Lung (tissue), 12 donors: Measurements from ENCODE around the gene RABGGTA. TPM values are rescaled to one million over a fixed set of nuclear protein-coding genes. Genes with fewer than 3 reads are reported as not detected.

Experiments
- ATAC-seq: fragments of 200-7000 bp; cut with Tn5 transposase; one replicate; pipeline ENCODE4 v1.9.1; 2020; ENCODE audit warnings: moderate number of reproducible peaks; ENCODE audit not compliant: insufficient read depth, low FRiP score
- DNase-seq, 3 donors: peaks; one replicate each; pipeline ENCODE4 v3.0.0-alpha.2; 2013 to 2017
- H3K27ac ChIP-seq, 2 donors: one replicate each; pipeline ENCODE4 v1.5.1; 2013; ENCODE audit warnings: mild to moderate bottlenecking in 2 of 2, moderate library complexity in 2 of 2, control low read depth in 1 of 2, inconsistent platforms in 1 of 2, low read depth in 1 of 2, low read length in 1 of 2
- H3K27me3 ChIP-seq, 3 donors: one replicate each; pipeline ENCODE4 v1.5.1; 2013; ENCODE audit warnings: low read length in 2 of 3; ENCODE audit not compliant: control insufficient read depth in 3 of 3, insufficient read depth in 3 of 3
- H3K36me3 ChIP-seq, 4 donors: one replicate each; pipeline ENCODE4 v1.5.1; 2013; ENCODE audit warnings: low read length in 4 of 4, mild to moderate bottlenecking in 1 of 4, moderate library complexity in 1 of 4; ENCODE audit not compliant: control insufficient read depth in 4 of 4, insufficient read depth in 4 of 4
- H3K4me1 ChIP-seq, 5 donors: one replicate each; pipeline ENCODE4 v1.5.1; 2013; ENCODE audit warnings: low read length in 5 of 5, mild to moderate bottlenecking in 2 of 5, moderate library complexity in 1 of 5; ENCODE audit not compliant: control insufficient read depth in 5 of 5, insufficient read depth in 5 of 5
- H3K4me3 ChIP-seq: one replicate; pipeline ENCODE4 v1.5.1; 2013; ENCODE audit warnings: mild to moderate bottlenecking, control low read depth, moderate library complexity
- H3K9ac ChIP-seq, 2 donors: one replicate each; pipeline ENCODE4 v1.5.1; 2013; ENCODE audit warnings: low read length in 2 of 2, control low read depth in 1 of 2; ENCODE audit not compliant: insufficient read depth in 1 of 2
- H3K9me3 ChIP-seq, 4 donors: one replicate each; pipeline ENCODE4 v1.5.1; 2013; ENCODE audit warnings: low read length in 3 of 4, mild to moderate bottlenecking in 1 of 4, moderate library complexity in 1 of 4; ENCODE audit not compliant: control insufficient read depth in 4 of 4, insufficient read depth in 3 of 4
- WGBS, 2 donors: extraction: QIAGEN DNeasy Blood & Tissue Kit; methylation state at CpG; one replicate each; pipeline ENCODE4 v1.1.7; 2013; 5-methylcytosine and 5-hydroxymethylcytosine counted together
- polyA plus RNA-seq, 2 donors: library from polyadenylated mRNA; stranded (reverse); fragments of 200-250 nt; gene quantifications; one replicate each; pipeline ENCODE4 v1.2.1, GENCODE V29; 2013
- total RNA-seq, 2 donors: library from RNA; depleted of rRNA in 1 of 2; stranded (reverse); fragments of >200 nt in 1 of 2; gene quantifications; one replicate each; pipeline ENCODE4 v1.2.1, GENCODE V29; 2014 to 2021
- TF ChIP-seq, protein P1 (sequence below): IDR thresholded peaks from 2 replicates; pipeline ENCODE4 v1.5.1; 2012; ENCODE audit warnings: mild to moderate bottlenecking; ENCODE audit errors: control extremely low read depth, extremely low read depth
- donor health status: control.
- donor health status: control.
- donor health status: Bipolar disorder and iron deficiency.
- donor health status: healthy.
- donor health status: DM: yes; HTN: yes; CAD: no.

Gene RABGGTA
- total and polyA plus RNA-seq, 4 donors, result 19.7 to 55.8 (median 42.9) TPM

DNA sequence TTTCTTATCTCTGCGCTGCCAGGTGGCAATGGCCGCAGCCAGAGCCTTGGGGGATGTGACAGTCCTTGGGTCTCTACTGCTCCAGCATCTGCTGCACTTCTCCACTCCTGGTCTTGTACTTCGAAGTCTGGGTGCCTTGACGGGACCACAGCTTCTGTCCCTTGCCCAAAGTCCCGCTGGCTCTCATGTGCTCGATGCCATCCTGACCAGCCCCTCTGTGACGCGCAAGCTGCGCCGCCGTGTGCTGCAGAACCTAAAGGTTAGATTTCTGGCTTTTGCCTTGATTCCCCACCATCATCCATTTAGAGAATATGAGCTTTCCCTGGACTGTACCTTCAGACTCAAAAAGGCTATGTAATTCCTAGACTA is 32.6 kb upstream of the RABGGTA start:
- WGBS, 2 donors, result 98% methylated on average over 11 of the region's 11 CpGs
- Histone ChIP-seq H3K27ac (no peak overlapping the region), H3K27me3 (no peaks in the 10 kb centered on the region), H3K36me3 (peaks cover 11 to 56% (median 50%) of the 10 kb centered on the region in 4 donors), H3K9ac (no peak overlapping the region), H3K9me3 (no peaks in the 10 kb centered on the region), H3K4me3 (no peak overlapping the region), H3K4me1 (peaks cover 0 to 15% (median 10%) of the 10 kb centered on the region in 5 donors)
- DNase-seq, result no peak
- no peak for ATAC-seq
- TF ChIP-seq, protein P1, sequence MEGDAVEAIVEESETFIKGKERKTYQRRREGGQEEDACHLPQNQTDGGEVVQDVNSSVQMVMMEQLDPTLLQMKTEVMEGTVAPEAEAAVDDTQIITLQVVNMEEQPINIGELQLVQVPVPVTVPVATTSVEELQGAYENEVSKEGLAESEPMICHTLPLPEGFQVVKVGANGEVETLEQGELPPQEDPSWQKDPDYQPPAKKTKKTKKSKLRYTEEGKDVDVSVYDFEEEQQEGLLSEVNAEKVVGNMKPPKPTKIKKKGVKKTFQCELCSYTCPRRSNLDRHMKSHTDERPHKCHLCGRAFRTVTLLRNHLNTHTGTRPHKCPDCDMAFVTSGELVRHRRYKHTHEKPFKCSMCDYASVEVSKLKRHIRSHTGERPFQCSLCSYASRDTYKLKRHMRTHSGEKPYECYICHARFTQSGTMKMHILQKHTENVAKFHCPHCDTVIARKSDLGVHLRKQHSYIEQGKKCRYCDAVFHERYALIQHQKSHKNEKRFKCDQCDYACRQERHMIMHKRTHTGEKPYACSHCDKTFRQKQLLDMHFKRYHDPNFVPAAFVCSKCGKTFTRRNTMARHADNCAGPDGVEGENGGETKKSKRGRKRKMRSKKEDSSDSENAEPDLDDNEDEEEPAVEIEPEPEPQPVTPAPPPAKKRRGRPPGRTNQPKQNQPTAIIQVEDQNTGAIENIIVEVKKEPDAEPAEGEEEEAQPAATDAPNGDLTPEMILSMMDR, result no peak

DNA sequence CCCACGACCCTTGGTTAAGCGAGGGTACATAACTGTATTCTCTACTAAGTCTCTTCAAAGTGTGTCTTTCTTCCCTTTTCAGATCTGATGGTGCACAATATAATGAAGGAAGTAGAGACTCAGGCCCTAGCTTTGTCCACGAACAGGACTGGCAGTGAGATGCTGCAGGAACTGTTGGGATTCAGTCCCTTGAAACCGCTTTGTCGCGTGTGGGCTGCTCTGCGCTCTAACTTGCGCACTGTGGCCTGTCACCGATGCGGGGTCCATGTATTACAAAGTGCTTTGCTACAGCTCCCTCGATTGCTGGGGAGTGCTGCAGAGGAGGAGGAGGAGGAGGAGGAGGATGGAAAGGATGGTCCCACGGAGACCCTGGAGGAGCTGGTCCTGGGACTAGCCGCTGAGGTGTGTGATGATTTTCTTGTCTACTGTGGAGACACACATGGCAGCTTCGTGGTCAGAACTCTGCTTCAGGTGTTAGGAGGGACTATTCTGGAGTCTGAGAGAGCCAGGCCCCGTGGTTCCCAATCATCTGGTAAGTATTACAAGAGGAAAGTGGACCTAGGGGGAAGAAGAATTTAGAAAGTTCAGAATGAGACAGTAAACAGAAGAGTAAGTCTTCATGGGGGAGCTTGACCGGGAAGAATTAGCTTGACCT is 29.1 kb upstream of the RABGGTA start:
- 30 to 36% methylated on average over 16 of the region's 16 CpGs for WGBS, 2 donors
- TF ChIP-seq, protein P1, result no peak

DNA sequence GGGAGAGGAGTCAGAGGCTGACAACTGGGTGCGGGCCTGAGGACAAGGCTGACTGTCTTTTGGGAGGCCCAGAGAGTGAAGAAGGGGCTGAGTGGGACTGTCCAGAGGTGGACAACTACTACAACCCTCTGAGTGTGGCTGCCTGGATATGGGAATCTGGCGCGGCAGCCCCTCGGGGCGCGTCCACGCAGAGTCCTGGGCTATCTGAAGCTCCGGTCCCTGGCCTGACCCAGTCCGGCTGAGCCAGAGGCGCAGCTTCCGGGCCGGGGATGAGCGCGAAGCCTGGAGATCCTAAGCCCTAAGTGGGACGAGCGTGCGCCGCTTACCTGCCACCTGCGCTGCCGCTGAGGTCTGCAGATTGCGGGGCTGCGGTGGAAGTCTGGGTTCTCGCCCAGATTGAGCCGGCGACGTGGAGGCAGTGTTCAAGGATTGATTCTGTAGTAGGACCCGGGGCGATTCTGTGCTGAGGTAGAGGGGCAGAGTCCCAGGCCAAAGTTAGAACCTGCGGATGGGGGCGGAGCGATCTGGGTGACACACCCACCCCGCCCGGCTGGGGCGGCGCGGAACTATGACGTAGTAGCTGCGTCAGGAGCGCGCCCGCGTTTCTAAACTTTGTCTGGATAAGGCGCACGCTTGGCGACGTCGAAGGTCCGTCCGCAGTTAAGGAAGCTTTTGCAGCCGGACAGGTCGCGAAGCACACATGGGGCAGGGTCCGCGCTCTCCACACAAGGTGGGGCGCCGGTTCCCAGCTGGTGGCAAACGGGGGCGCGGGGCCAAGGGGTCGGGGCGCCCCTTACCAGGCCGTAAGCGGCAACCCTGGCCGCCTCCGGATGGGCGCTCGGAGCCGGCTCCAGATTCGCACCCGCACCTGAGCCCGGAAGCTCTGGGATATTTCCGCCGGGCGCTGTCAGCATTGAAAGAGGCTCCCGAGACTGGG is 28.1 kb upstream of the RABGGTA start, which contains the start of the genes DHRS1 and NOP9:
Gene DHRS1 (minus strand): TSS at position 526 of the 937 bp plus-strand sequence. CDS start 674 bp downstream, outside the sequence.
Gene NOP9 (plus strand): TSS at position 596 of the 937 bp plus-strand sequence. CDS start 105 bp downstream, at position 701.
- DNase-seq (peak; percentile 93 to 95 (median 94)), ATAC-seq (peak; percentile 93)
- Histone ChIP-seq H3K36me3 (peaks cover 8 to 40% (median 32%) of the 10 kb centered on the region in 4 donors), H3K4me1 (peaks cover 2 to 19% (median 13%) of the 10 kb centered on the region in 5 donors), H3K27me3 (no peaks in the 10 kb centered on the region), H3K4me3 (peak within 1 kb of the TSS; percentile 80), H3K9me3 (no peaks in the 10 kb centered on the region), H3K9ac (peak within 1 kb of the TSS; percentile 79 to 93), H3K27ac (peak within 1 kb of the TSS; percentile 76 to 88)
- TF ChIP-seq, protein P1, result no peak
- WGBS, 2 donors, result 0 to 1% methylated on average over 69 to 75 of the region's 75 CpGs

More for the DNA sequence above, 29.1 kb upstream of the RABGGTA start:
- Histone ChIP-seq H3K27me3 (no peaks in the 10 kb centered on the region), H3K36me3 (peaks cover 8 to 48% (median 40%) of the 10 kb centered on the region in 4 donors), H3K9ac (peak overlapping the region; percentile 69 to 75), H3K4me3 (peak overlapping the region; percentile 80), H3K4me1 (peaks cover 2 to 19% (median 13%) of the 10 kb centered on the region in 5 donors), H3K27ac (peak overlapping the region; percentile 76 to 88), H3K9me3 (no peaks in the 10 kb centered on the region)
- DNase-seq (no peak), ATAC-seq (no peak)
